HG03457 (cell line): ENCODE data around the gene FAM193B.
"Not testable (repeated sequence)": the region's sequence is repeated elsewhere in the genome, so short reads cannot be mapped to it uniquely, and the experiment has no call there.

Source experiments
- ATAC-seq: cut with Tn5 transposase; IDR thresholded peaks from one replicate; pipeline ENCODE4 v1.9.1; 2021; ENCODE audit warnings: moderate number of reproducible peaks; ENCODE audit not compliant: unreplicated experiment

Gene FAM193B

GRCh38 chr5:177538876-177539275 lies 15.5 kb downstream of the FAM193B start:
- no peak for ATAC-seq

DNA sequence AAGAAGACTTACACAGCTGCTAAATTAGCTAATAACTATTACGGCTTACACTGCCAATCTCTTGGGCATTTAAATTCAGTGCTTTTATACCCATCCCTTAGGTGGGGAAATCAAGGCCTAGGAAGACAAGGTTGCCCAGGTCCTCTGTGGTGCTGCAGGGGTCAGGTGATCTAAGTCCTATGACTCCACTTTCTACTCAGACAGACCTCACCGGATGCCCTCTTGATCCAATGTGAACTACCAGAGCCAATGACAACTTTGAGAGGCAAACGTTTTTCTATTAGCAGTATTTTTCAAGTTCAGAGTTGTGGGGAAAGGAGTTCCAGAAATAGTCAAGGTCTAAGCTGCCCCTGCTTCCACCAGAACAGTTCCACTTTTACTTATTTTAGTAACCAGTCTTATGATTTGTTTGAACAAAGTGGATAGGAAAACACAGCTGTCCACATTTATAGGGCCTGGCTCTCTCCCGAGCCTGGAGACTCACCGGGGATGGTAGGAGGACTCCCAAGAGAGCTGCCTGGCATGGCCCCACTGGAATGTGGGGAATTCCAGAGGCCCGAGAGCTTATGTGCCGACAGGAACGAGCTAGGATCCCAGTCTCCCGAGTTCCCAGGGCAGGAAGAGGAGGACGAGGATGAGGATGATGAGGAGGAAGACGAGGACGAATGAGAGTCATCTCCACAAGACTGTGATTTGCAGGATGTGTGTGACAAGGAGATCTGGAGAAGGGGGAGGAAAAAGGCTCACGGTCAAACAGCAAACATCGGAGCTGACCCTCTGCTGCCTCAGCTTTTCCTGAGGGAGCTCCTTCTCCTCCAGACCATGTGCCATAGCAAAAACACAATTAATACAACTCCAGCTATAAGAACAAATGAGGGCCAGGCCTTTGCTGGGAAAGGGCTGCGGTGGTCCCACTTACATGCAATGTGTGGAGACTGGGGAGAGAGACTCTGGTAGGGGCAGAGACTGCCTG lies 16.7 kb downstream of the FAM193B start:
- no peak for ATAC-seq

DNA sequence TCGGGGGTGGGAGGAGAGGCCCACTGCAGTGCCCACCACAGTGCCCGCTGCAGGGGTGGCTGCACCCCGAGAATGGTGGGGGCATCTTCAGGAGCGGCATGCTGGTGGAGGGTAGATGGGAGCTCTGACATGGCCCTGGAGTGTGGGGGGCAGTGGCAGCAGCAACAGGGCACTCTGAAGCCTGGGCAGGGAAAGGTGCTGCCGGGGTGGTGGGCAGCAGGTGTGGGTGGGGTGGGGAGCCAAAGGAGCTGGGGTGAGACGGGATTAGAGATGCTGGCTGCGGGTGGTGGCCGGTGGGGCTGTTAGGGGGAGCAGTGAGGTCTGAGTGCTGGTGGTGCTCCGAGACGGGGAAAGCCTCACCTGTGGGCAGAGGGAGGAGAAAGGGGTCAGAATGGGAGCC lies 18.0 kb downstream of the FAM193B start:
- ATAC-seq = no peak

DNA sequence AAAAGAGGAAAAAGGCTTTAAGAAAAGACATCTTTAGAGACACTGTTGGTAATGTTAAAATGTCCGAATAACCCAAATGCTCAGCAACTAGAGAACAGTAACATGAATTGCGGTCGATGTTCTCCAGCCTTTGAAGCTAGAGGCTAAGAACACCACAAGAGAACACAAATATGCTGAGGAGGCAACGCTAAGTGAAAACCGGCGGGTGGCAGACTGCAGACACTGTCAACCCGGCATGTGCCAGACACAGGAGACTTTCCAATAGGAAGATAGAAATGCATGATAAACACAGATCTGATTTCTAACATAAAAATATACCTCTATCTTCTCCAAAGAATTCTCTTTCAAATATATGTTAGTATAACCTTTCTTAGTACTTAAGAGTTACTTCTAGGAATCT lies 19.2 kb downstream of the FAM193B start:
- no peak for ATAC-seq

GRCh38 chr5:177534433-177534832 lies 19.9 kb downstream of the FAM193B start:
- not testable (repeated sequence) for ATAC-seq

- ATAC-seq = no peak
These were observed 23.0 kb downstream of the FAM193B start for GRCh38 chr5:177531209-177531940.

- no peak for ATAC-seq
These were observed 23.7 kb downstream of the FAM193B start for GRCh38 chr5:177530638-177531037.

GRCh38 chr5:177529247-177530203 lies 24.8 kb downstream of the FAM193B start:
- no peak for ATAC-seq

DNA sequence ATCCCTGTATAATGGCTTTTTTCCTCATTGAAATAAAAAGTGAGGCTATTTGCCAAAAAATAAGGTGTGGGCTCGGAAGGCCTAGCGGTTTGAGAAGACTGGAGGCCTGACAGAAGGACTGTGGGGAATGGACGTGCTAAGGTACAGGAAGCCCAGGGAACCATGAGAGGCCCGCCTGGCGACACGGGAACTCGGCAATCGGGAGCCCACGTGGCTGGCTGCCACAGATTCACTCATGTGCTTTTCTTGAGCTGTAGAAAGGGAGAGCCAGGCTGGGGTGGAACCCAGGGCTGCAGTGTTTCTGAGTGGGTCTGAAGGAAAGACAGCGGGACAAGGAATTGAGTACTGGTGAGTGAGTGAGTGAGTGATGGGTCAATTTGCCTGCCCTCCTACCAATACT lies 25.7 kb downstream of the FAM193B start:
- ATAC-seq = no peak

DNA sequence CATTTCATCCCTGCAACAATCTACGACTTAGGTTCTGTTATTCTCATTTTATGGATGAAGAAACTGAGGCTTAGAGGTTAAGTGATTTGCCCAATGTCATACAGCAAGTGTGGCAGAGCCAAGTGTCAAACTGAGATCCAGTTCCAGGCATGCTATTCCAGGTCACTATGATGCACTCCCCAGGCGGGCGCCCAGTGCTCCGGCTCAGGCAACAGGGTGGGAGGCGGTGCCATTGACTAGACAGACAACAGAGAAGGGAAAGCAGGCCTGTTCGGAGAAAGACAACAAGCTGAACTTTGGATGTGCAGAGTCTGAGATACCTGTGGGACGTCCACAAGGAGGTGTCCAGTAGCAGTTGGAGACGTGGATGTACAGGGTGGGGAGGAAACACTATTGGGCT lies 26.8 kb downstream of the FAM193B start:
- ATAC-seq = no peak

DNA sequence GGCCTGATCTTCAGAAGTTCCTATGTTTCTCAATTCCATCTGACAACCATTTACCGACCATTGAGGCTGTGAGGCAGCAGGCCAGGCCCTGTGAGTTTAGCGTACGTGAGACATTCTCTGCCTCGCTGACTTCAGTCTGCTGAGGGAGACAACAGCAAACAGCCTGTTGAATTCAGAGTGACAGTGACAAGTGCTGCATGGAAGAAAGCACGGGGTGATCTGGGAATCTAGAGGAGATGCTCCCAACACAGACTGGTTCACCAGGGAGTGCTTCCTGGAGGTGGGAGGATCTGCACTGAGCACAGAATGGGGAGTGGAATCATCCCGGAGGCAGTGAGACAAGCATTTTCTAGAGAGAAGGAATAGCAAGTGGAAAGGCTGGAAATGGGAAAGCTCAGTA lies 27.6 kb downstream of the FAM193B start:
- no peak for ATAC-seq

GRCh38 chr5:177526191-177526590 lies 28.2 kb downstream of the FAM193B start:
- no peak for ATAC-seq

DNA sequence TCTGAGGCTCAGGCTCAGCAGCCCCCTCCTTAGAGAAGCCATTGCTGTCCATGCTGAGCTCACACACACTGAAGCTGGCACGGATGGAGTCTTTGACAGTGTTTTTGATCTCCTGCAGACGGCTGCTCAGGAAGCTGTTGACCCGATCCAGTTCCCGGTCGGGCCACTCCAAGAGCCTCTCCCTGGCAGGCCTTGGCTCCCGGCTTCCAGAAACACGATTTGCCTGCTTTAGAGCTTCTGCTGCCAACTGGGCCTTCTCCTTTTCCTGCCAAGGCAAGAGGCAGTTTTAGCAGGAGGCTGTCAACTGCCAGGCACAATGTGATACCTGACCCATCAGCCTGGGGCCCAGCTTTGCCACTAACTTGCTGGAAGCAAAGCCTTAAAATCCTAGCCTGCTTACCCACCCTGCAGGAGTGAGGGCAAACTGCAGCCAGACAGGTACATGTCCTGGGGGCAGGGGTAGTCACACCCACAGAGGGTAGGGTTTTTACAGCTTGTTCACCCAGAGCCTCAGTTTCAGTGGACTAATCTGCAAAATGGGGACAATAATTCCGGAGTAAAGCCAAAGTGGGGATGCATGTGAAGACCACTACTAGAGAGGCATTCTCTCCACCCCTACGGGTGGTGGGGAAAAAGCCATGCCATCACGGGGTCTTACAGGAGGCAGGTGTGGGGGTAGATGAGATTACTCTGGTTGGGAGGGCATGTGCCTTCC lies 29.3 kb downstream of the FAM193B start:
- ATAC-seq = no peak

DNA sequence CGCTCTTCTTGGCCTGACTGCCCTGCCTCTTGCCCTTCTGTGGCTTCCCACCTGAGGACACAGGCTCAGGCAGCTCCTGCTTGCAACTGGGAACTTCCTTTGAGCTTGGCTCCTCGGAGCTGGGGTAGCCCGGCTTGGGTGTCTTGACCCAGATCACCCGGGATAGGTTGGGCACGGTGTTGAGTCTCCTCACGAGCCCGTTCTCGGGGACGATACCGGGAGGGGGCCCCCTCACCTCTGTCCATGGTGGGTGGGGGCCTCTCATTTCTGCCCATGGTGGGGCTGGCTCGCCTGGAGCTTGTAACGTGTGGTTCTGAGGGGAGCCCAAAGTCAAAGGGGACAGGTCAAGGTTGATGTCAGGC lies 29.8 kb downstream of the FAM193B start:
- no peak for ATAC-seq

- no peak for ATAC-seq
These were observed 30.4 kb downstream of the FAM193B start for GRCh38 chr5:177523711-177524538.

DNA sequence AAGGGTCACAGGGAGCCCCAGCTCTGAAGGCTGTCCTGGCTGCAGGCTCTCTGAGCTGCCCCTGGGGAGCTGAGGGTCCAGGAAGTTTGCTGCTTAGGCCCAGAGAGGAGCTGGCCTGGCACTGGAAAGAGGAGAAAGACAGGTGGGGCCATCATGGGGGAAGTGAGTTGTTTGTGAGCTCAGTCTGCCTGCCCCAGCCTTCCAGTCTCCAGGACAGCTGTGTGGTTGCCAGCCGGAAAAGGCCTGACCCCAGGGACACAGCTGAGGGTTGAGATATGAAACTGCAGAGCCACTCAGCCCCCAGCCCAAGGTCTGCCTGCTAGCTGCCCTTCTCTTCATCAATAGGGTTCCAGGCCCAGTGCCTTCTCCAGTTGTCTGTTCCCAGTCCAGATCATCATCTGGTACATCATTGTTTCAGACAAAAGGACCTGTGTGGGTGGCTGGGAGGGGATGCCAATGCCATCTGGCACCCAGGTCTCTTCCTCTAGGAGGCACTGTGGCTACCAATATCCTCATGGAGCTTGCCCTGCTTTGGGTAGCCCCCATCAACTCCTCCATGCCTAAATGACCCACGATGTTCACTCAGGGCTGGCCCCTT lies 33.3 kb downstream of the FAM193B start:
- ATAC-seq = no peak

- ATAC-seq = no peak
These were observed 34.1 kb downstream of the FAM193B start for GRCh38 chr5:177520271-177520670.

GRCh38 chr5:177519463-177520235 lies 34.7 kb downstream of the FAM193B start:
- no peak for ATAC-seq
